Mesenteric fat pad (tissue), 1 donor: ENCODE data around the gene CYP4V2. TPM values are rescaled to one million over a fixed set of nuclear protein-coding genes. Genes with fewer than 3 reads are reported as not detected.

Experiments
- total RNA-seq: library from RNA; stranded (reverse); fragmentation: NEBNext Ultra II Directional; extraction: Animal tissue kit (Norgen Biotek cat#: 25700); gene quantifications from one replicate; pipeline ENCODE4 v1.2.1, GENCODE V29; 2021
- donor health status: DM: yes; HTN: yes; CAD: no.

The CYP4V2 gene
- total RNA-seq, 1 donor from 2014 or later: 18.7 TPM

Other genes with a start within 250 kb of the CYP4V2 start
- gene TLR3, start 122.4 kb upstream of the CYP4V2 start, total RNA-seq: 10.9 TPM
- gene FAM149A, start 86.9 kb upstream of the CYP4V2 start, total RNA-seq: 10.1 TPM
- gene KLKB1, start 35.9 kb downstream of the CYP4V2 start, total RNA-seq: not detected
- not detected for gene F11, start 74.6 kb downstream of the CYP4V2 start, total RNA-seq